NCI-H2196 treated with DMSO at 0.1 percent for 48 hours (cell line): ENCODE data around the gene TRERF1.

Experiments
- DNase-seq: peaks from one replicate; lab custom pipeline; 2025; ENCODE audit not compliant: unreplicated experiment; lab: John Stamatoyannopoulos, UW

TRERF1 gene

GRCh38 chr6:42278131-42278853 lies 173.4 kb downstream of the TRERF1 start:
- DNase-seq: no peak

DNA sequence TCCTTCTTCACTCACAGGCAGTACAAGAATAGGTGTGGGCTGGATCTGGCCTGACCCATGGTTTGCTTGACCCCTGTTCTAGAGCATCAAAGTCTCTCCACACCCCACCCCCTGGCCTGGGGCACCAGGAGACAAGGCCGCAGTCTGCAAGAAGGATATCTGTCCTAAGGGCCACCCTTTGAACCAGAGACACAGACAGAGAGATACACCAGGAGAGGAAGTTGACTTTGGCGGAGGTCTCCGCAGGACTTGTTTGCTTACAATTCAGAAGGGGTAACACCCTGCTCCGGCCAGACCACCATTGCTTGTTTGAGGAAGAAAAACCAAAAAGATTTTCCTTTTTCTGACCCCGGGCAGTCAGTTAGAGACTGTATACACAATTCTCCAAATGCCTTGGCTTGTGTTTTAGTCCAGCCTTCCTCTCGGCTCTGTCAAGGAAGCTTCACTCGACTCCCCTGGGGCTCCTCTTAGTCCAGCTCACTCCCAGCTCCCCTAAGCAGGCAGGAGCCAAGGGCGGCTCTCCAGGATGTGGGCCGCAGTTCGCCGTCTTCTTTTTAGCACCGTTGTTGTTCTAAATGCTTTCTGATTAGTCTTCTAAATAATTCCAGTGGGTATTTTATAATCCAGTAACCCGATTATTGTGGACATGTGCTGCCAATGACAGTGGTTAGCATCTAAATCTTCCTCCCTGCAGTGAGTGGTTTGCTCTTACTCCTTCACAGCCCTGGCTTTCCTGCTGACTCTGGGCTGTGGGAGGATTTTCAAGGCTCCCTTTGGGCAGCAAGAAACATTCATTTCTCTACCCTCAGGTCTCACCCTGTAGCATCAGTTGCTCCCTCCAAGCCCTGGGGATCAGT lies 175.5 kb downstream of the TRERF1 start:
- DNase-seq: no peak

DNA sequence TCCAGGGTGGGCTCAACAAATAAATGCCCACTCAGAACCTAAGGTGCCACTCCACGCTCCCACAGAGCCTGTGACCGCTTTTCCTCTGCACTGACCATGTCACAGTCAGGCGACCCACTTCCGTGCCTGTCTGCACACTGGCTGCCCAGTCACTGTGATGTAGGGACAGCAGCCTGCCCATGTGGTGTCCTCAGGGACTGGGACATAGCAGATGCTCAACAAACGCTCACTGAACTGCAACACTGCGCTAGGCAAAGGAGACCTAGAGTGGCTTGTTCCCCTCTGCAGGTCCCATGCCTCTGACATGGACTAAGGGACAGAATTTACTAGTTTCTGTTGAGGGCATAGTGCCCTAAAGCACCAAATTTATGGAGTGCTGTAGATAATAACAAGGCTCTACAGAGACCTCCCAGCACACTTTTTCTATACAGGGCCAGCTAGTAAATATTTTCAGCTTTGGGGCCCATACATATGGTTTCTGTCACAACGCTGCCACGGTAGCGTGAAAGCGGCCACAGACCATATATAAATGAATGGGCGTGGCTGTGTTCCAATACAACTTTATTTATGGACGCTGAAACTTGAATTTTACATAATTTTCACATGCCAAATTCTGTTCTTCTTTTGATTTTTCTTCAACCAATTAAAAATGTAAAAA lies 176.2 kb downstream of the TRERF1 start:
- no peak for DNase-seq

DNA sequence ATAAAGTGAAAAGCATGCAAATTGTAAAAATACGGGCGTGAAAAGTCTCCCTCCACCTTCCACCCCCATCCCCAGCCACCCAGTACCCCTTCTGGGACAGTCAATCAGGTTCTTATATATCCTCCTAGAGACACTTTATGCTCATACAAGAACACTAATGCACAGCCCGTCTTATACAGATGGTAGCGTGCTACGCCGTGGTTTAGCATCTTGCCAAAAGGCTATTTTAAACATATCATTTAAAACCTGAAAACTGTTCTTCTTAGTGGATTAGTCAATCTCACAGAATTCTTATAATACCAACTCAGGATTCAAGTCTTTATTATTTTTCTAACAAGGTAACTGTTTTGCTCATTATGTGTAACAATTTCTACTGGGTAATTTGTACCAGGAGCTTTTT lies 176.8 kb downstream of the TRERF1 start:
- no peak for DNase-seq

DNA sequence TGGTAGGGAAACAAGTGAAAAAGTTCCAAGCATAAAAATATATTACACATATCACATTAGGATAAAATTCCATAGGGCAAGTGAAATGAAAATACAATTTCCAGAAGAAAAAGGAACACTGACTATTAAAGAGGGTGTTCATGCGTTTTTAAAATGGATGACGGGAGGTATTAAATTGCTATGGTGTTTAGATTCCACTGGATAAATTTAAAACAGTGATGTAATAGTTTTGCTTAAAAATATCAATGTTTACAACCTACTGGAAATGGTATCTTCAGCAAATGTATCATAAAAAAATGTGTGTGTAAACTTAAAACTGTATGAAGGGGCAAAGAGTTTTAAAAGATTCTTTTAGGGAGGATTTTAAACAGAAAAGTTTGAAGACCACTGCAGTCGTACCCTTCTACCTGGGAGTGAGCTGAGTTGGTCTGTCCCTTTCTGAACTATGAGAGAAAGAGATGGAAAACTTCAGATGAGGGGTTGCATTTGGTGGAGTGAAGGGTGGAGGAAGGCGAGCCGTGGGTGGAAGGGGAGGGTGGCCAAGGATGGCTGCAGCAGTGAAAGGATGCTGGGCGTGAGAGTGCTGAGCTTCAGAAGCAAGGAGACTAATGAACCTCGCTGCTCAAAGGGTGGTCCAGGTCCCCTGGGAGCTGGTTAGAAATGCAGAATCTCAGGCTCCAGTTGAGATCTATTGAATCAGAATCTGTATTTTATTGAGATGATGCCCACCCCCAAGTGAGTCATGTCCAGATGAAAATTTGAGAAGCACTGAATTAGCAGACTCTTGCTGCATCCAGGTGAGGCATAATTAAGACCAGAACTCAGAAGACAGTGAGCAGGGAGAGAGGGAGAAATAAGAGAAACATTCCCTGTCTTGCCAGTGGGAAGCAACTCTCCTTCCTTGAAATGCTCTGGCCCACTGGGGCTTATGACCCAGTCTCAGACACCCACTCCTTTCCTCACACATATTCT lies 179.6 kb downstream of the TRERF1 start:
- DNase-seq: no peak

- no peak for DNase-seq
Observed at GRCh38 chr6:42269974-42270510, 181.7 kb downstream of the TRERF1 start.

DNA sequence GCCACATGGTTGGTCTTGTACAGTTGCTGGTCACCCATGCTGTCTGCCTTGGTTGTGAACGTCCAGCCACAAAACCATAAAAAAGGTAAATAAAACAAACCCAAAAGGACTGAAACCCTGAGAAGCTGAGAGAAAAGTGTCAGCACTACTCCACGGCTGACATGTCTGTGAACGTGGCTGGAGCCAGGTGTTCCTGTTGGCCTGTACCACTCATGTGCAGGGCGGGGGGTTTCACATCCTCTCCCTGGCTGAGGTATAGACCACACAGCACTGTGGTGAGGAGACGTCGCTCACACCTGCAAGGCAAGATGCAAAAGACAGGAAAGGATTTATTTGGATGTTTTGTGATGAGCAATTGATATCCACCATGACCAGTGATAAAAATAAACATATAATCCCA lies 182.2 kb downstream of the TRERF1 start:
- no peak for DNase-seq

GRCh38 chr6:42268835-42269204 lies 182.9 kb downstream of the TRERF1 start:
- no peak for DNase-seq

GRCh38 chr6:42268016-42268834 lies 183.5 kb downstream of the TRERF1 start:
- DNase-seq: no peak

GRCh38 chr6:42266538-42266937 lies 185.2 kb downstream of the TRERF1 start:
- DNase-seq: no peak

- no peak for DNase-seq
Observed at GRCh38 chr6:42264852-42265390, 186.8 kb downstream of the TRERF1 start.

DNA sequence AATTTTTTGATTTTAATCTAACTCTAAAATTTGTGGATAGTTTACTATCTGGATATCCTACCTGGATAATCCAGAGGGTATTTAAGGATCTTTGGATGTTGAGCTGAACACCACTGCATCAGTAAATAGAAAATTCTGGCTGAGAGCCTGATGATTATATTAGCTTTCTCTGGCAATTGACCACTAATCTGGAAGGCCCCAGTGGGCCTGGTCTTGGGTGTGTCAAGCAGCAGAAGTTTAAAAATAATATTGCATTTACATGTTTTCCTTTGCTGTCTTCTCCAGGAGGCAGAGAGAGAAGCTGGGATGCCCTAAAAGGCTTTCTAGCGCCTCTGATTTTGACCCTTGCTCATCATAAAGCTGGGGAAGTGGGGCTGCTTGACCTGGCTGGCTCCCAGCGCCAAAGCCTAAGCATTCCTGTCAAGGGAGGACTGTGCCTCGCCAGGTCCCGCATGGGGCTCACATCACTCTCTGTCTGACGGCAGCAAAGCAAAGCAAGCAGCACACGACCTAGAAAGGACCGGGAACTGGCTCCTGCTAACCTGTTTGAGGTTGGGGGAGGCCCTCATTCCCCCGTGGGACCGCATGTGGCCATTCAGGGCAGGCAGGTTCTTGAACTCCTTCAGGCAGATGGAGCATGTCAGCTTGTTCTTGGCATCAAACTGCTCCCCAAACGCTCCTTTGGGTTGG lies 187.4 kb downstream of the TRERF1 start:
- no peak for DNase-seq

GRCh38 chr6:42263165-42263728 lies 188.5 kb downstream of the TRERF1 start:
- no peak for DNase-seq

DNA sequence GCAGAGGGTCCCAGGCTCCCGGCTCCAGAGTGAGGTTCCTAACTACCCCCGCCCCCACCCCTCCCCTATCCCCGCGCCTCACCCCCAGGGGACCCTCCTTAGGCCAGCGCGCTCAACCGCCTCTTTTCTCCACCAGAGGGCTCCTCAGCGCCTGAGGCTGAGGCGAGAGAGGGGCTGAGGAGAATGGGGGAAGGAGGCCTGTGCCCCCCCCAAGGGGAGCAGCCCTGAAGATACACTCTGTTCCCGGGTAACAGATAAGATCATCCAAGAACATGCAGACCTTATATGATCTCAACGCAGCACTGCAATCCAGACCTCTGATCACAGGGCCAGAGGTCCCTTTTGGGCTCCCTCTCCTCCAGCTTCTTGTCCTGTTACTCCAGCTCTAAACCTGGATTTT lies 190.8 kb downstream of the TRERF1 start:
- no peak for DNase-seq

DNA sequence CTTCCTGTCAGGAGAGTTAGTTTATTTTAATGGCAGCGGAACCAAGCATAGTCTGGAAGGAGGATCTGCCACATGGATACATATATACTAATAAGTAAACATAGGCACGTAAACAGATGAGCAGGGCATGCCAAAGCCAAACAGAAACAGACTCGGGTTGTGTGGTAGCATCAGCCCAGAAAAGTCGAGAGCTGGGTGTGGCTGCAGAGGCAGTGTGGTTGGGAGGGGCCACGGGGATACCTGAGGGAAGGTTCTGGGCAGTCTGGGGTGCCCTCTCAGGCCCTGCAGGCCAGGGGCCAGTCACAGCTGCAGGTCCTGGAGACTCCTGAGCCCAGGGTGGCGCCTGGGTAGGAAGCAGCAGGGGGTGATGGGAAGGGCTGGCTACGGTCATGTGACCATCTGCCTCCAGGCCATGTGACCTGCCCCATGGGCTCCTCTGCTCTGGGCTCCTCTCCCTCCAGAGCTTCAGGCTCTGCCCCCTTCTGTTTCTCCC lies 191.3 kb downstream of the TRERF1 start:
- no peak for DNase-seq

DNA sequence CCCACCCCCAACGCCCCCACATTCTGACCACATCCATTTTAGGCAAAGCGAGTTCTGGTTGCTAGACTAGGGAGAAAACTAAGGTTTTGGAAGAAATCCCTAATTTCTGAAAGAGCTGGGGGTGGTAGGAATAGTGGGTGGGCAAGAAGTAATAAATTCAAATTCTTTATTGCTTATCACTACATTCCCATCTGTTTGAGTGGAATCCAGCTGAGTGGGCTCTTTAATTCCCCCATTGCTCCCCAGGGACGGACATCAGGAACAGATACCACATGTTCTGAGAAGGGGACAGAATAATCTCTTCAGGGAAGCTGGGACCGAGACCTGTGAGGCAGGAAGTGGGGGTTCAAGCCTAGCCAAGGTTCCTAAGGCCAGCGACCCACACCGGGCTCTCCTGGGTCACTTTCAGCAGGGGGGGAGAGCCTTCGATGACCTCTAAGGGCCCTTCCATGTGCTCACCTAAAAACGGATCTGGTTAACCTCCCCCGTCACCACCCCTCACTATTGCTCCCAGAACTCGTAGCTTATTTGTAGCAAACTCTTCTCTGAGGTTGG lies 191.8 kb downstream of the TRERF1 start:
- DNase-seq: no peak

DNA sequence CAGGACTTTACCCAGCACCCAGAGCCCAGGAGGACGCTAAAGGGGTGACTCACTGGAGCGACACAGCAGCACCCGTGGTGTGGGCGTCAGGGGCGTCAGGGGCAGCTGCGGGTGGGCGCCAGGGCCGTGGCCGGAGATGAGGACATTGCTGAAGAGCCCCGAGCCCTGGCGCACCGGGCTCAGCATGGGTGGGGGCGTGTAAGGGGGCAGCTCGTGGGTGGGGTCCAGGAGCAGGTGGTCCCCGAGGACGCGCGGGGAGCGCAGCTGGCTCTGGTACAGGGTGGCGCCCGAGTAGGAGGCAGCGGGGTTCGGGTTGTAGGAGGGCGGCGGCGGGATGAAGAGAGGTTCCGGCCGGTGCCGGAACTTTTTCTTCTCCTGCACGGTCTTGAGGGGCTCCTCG lies 192.4 kb downstream of the TRERF1 start:
- no peak for DNase-seq

DNA sequence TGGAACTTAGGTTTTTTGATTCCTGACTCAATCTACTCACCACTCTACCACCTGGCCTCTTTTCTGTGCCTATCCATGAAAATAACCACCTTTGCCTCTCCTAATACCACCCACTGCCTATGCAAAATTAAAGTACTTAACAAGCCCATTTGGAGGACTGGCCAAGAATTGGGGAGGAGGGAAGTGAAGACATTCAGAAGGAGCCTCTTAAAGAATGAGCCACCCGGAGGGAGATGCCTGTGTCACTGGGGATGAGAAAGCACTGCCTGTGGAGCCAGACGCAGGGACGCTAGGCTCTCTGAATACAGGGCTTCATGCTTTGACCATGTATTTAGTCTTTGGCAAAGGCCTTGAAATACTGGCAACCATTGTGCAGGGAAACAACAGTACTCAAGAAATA lies 194.1 kb downstream of the TRERF1 start:
- DNase-seq: no peak
